ENCODE data around the gene WAC.
"Not testable (repeated sequence)": the region's sequence is repeated elsewhere in the genome, so short reads cannot be mapped to it uniquely, and the experiment has no call there.

WAC gene

DNA sequence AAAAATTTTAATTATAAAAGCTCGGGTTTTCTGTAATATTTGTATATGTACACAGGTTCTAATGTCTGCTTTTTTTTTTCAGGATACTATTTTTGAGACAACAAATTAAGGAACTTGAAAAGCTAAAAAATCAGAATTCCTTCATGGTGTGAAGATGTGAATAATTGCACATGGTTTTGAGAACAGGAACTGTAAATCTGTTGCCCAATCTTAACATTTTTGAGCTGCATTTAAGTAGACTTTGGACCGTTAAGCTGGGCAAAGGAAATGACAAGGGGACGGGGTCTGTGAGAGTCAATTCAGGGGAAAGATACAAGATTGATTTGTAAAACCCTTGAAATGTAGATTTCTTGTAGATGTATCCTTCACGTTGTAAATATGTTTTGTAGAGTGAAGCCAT, 86.5 kb downstream of the WAC start:
- no peak for DNase-seq

DNA sequence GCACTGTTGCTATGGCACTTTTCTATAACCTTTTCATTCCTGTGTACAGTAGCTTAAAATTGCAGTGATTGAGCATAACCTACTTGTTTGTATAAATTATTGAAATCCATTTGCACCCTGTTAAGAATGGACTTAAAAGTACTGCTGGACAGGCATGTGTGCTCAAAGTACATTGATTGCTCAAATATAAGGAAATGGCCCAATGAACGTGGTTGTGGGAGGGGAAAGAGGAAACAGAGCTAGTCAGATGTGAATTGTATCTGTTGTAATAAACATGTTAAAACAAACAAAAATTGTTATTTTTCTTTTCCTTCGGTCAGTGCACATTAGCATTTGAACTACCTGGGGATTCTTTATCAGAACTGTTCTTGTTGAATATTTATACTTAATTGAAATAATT, 87.3 kb downstream of the WAC start:
- DNase-seq, result peak; percentile 27

DNA sequence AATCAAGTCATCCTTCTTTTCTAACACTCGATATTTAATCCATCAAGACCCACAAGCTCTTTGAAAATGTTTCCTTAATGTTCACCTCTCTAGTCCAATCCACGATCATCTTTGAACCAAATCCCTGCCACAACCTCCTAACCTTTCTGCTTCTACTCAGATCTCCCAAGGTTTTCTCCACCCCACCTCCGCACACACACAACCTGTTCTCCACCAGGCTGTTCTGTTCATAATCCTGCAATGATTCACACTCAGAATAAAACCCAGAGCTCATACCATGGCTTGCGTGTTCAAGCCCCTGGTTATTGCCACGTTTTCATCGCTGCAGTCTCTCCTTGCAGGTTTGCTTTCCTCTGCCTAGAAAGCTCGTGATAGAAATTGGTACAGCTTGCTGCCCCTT, 90.6 kb downstream of the WAC start:
- DNase-seq, result no peak

DNA sequence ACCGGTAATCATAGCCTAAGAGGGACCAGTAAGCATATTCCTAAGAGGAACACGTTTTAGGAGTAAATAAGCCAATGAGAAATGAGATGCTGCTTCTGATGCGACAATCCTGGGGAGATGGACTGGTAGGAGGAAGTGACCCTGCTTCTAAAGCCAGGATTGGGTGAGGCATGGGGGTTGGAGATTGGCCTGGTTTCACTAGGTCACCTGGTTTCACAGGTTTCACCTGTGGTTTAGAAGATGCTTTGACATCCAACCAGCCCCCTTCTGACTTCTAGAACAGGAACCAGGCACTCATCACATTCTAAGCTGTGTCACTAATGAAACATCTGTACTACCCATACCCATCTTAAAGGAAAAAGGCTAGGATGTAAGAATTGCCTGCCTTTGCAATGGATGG, 91.4 kb downstream of the WAC start:
- no peak for DNase-seq

DNA sequence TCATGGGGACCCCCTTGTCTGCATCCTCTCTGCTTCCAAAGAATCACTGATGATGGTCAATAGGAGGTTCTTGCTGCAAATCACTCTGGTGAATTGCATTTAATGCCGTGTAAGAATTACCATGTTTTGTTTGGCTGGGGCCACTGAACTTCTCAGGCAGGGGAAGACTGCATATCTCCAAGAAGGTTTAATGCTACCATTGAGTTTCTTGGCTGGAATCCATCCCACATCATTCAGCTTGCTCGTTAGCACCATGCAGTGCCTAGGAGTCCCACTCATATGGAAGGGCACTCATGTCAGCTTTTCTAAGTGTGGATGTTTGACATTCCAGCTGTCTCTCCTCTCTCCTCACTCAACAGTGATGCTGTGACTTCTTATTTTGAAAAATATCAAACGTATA, 94.2 kb downstream of the WAC start:
- no peak for DNase-seq

DNA sequence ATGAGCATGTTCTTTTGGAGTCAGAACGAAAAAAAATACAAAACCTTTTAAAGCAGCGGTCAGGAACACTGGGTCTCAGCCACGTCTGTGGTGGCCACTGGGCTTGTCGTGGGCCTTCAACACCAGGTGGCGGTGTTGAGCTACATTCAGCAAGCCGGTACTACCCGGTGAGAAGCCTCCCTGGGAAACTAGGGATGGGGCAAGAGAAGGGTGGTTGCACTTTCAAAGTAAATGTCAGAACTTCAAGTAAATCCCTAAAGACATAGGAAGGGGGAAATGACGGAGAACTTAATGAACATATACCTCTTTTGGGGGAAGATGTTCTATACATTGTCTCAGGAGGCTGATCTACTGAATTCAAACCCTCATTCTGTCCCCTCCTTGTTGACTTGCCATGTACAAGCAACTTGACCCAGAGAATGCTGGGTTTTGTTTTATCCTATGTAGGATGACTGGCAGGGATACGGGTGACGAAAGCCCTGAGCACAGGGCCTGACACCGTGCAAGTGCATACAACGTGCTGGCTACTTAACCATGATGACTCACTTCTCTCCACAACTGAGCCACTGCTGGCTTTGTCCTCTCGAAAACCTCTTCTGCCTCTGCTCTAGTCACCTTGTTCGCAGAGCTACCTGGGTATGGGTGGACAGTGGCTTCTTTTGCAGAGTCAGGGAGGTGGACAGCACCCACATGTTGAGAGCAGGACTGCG, 95.4 kb downstream of the WAC start:
- DNase-seq, result peak; percentile 87

DNA sequence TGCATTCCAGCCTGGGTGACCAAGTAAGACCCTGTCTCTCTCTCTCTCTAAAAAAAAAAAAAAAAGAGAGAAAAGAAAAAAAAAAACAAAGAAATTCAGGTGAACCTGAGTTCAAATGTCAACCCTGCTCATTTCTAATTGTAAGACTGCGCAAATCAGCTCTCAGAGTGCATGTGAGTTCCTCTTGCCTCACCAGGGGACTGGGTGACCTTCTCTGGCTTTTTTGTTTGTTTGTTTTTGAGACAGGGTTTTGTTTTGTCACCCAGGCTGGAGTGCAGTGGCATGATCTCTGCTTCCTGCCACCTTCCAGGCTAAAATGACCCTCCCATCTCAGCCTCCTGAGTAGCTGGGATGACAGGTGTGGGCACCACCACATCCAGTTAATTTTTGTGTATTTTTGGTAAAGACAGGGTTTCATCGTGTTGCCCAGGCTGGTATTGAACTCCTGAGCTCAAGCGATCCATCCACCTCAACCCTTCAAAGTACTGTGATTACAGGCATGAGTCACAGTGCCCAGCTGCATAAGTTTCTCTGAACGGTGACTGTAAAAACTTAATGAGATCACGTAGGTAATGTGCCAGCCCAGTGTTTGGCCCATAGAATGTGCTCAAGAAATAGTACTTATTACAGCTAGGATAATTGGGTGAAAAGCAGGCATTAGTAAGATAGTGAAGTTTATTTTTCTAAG, 99.1 kb downstream of the WAC start:
- DNase-seq, result no peak

DNA sequence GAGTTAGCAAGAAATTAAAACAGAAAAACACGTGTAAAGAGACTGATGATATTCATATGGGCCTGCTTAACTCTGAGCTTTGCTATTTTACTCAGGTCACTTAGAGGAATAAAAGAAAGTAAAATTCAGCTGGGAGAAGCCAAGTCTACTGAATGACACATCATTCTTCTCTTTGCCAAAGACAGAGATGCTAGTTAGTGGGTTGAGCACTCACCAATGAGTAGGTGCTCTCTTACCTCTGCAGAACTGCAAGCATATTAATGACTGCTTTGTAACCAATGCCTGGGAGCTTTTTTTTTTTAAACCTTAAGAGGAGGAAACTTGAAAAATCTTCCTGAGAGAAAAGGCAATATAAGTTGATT, 99.6 kb downstream of the WAC start:
- no peak for DNase-seq

DNA sequence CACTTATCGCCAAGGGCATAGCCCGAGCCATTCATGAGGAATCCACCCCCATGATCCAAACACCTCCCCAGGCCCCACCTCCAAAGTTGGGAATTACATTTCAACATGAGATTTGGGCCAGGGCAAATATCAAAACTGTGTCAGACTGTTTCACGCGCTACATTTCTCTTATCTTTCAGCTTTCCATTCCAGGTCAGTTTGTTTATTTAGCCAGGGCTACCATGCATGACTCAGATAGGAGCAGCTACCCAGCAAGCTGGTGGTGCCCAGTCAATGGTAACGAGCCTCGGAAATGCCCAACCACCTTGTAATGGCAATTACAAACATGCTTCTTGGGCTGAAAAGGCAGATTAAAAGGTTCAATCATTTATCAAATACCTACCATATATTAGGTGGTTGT, 100.8 kb downstream of the WAC start:
- no peak for DNase-seq

DNA sequence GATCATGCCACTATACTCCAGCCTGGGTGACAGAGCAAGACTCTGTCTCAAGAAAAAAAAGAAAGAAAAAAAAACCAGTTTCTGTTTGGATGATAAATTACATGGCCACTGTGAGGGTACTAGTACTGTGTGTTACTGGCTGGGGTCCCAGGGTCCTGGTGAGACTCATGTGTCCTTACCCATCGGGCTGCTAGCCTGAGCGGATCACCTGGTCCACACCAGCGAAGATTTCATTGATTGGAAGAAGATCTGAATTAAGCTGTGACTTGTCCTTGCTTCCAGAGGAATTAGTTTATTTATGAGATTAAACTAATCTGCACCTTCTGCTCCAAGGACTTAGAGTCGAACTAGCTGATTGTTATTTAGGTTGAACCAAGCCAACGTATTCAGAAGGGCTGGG, 104.4 kb downstream of the WAC start:
- DNase-seq, result no peak

DNA sequence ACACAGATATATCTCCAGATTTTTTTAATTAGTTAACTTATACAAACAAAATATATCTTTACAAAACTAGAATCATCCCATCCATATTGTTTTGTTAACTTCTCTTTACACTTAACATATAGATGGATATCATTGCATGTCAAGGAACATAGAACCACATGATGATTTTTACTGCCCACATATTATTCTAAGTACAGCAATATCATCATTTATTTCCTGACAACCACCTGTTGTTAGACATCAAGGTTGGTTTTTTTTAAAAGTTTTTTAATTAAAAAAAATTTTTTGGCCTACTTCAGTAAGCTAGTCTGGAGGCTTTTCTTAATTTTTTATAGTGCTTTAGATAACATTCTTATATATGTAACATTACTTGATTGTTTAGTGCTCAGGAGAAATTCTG, 105.5 kb downstream of the WAC start:
- no peak for DNase-seq

DNA sequence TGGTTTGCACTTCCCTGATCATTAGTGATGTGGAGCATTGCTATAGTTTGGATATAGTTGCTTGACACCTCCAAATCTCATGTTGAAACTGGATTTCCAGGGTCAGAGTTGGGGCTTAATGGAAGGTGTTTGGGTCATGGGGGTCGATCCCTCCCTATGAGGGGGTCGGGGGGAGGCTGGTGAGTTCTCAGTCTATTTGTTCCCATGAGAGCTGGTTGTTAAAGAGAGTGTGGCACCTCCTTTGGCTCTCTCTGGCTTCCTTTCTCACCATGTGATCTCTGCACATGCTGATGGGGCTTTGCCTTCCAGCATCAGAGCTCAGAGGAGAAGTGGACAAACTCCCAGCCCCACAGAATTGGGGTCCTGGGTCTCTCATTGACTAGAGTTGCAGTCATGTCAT, 107.6 kb downstream of the WAC start:
- no peak for DNase-seq

DNA sequence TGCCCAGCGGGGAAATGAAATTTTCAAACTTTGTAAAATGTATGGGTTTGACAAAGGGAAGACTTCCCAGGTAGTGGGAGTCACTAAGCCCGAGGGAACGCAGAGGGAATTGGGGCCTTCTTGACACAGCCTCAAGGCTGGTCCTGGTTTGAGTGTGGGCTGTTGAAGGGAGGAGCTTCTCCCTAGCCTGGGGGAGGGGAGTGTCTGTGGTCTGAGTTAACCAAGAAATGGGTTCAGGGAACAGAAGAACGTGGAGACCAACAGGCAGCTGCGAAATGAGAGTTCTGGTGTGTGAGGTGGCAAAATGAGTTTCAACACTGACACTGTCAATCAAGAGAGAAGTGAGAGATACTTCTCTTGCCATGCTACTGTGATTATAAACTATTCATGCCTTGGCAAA, 111.7 kb downstream of the WAC start:
- DNase-seq, result no peak

DNA sequence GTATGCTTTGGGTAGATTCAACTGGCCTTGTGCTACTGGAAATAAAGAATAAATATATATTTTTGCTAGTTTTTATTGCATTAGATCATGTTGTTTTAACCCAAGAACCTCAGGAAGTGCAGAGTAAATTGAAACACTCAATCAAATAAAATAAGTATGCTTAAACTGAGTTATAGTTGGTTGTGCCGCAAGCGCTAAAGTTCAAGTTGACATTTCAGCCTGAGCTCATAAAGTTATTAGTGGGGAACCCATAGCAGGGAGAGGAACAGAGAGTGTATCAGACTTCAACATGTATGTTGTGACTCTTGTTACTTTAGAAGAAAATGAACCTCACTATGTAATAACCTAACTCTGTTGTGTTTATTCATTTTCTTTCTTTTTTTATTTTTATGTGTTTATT, 119.2 kb downstream of the WAC start:
- DNase-seq, result no peak

DNA sequence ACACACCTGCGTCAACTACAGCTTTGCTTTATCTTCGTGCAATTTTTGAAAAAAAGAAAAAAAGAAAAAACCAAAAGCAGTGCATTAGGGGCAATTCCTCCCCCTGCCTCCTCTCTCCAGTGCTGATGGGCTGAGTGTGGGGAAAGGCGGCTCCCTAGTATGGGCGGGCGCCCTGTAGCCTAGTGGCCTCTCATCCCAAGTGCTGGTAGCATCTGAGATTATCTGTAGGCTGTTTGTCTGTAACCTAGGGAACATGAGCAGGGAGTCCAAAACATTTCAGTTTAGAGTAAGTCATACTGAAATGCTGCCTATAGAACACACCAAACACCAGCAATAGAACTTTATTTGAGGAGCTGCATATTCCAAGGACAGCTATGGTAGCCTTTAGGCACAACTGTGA, 119.8 kb downstream of the WAC start:
- no peak for DNase-seq

DNA sequence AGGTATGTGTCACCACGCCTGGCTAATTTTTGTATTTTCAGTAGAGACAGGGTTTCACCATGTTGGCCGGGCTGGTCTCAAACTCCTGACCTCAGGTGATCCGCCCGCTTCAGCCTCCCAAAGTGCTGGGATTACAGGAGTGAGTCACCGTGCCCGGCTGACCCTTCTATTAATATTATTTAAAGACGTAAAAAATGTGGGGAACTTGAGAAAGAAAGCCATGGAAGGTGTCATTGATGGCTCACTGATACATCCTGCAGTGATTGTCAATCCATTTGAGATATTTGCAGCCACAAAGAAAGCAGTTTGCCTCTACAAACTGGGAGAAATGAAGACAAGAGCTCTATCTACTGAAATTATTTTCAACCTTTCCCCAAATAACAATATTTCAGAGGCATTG, 125.9 kb downstream of the WAC start:
- not testable (repeated sequence) for DNase-seq

DNA sequence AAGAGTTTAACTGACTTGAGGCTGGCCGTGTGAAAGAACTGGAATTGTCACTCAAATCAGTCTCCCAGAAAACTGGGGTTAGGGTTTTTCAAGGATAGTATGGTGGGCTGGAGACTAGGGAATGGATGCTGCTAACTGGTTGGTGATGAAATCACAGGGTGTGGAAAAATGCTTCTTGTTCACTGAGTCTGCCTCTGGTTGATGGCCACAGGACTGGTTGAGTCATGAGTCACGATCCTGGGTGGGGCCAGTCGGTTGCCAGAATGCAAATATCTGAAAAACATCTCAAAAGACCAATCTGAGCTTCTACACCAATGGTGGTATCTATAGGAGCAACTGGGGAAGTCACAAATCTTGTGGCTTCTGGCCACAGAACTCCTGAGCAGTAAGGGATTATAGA, 128.1 kb downstream of the WAC start:
- no peak for DNase-seq

DNA sequence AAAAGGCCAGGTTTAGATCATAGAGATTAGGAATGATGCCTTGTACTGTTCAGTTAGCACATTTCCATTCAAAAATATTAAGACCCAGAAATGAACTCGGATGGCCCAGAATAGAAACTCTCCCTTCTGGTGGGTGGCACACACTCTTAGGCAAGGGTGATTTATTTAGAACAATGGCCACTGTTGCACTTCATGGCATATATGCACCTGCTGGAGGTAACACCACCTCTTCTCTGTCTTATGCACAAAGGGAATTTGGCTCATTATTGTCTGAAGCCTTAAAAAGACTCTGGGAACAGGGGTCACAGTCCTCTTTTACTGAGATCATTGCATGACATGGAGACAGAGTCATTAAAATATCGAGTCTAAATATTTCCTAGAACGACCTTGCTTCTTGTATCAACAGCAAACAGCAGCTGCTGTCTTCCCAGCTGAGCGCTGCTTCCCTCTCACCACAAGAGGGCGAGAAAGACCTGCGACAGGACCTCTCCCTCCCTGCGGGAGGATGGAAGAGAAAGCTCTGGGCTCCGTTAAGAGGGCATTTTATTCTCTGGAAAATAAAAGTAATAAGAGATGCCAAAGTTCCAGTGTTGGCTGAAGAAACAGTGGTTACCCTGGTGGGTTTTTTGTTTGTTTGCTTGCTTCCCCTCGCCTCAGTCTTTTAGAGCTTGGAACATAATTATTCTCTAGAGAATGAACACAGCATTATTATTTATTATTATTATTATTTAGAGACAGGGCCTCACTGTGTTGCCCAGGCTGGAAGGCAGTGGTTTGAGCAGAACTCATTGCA, 130.9 kb downstream of the WAC start:
- peak; percentile 89 for DNase-seq

DNA sequence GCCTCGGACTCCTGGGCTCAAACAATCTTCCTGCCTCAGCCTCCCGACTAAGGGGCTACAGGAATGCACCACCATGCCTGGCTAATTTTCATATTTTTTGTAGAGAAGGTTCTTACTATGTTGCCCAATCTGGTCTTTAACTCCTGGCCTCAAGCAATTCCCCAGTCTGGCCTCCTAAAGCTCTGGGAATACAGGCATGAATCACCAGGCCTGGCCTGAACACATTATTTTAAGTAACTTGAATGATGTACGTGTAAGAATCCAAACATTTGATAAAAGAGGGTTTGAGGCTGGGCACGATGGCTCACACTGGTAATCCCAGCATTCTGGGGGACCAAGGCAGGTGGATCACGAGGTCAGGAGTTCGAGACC, 131.4 kb downstream of the WAC start:
- no peak for DNase-seq

DNA sequence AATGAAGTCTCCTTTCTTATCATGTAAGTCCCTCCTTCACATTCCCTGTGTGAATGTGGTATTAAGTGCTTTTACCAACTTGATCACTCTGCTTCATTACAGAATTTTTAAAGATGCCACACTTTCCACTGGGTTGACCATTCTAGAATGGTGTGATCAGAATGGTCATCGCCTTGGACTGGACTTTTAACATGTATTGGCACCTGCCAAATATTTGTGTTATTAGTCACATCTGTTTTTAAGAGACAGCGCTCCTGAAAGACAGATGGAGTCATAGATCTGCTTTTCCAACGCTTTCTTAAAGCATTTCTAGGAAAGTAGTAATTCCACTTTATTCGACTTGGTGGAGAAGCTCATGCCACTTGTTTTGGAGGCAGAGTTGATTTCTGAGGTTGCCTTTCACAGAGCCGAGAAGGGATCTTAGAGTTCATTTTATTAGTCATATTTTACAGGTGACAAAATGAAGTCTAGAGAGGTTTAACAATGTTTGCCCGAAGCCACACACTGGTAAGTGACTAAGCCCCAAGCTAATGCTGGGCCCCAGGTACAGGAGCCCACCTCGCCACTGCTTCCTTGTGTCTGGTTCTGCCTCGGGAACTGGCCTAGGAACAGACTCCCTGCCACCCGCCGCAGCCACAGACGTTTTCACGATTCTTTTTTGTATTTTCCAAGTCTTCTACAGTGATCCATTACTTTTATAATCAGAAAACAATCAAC, 134.0 kb downstream of the WAC start:
- no peak for DNase-seq

DNA sequence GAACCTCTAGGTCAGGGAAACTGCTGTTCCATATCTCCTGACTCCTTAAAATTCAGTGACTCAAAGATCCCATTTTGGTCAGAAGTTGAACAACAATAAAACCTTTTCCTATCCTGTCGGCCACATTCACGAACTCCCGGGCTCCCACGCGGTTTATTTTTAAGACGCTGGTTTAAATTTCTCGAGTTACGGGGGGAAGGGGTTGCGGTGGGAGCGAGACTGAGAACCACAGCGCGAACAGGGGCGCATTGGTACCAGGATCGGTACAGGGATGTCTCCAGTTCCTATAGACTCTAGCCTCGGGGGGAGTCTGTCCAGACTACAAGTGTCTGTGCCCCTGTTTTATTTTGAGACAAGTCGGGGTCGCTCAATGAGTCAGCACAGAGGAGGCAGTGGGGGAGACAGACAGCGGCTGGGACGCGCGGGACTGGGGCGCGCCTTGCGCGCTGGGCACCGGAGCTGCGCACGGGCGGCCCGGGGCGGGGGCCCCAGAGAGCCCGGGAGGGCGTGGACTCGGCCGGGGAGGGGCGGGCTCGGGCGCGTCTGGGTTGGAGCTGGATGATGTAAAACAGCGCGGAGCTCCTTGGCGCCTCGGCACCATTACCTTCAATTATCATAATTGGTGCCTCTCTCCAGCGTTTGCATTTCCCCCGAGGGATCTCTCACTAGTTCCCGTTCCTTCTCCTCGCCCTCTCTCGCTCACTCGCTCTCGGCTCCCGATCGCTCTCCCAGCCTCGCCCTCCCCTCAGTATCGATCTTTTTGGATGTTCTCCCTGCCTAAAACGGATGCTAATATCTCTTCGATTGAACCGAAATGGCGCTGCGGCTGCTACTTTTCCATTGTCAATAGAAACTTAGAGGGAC, 135.7 kb downstream of the WAC start:
- peak; percentile 65 for DNase-seq
